ENCODE results near the gene ZNF700.
"Not testable (repeated sequence)": the region's sequence is repeated elsewhere in the genome, so short reads cannot be mapped to it uniquely, and the experiment has no call there.

- TF ChIP-seq POLR2AphosphoS5, POLR2A (IDR thresholded peaks at IDR 0.05): not testable (repeated sequence)
Measured at GRCh38 chr19:11949614-11950080, 24.7 kb downstream of the ZNF700 start.
